Stimulated activated CD8-positive, alpha-beta memory T cell treated with anti-CD3 and anti-CD28 coated beads, Interleukin-15, amount 100 ng/mL, for 24 hours (primary cell): ENCODE data around the gene VPS37C.

Source experiments
- DNase-seq: peaks from one replicate; pipeline ENCODE4 v3.0.0-alpha.2; 2020; ENCODE audit warnings: low read depth

The VPS37C gene

GRCh38 chr11:61133145-61133544 is 28.1 kb downstream of the VPS37C start:
- no peak for DNase-seq

- no peak for DNase-seq
Measured at GRCh38 chr11:61132646-61133045, 28.6 kb downstream of the VPS37C start.

GRCh38 chr11:61131998-61132555 is 29.1 kb downstream of the VPS37C start:
- DNase-seq, result no peak

- DNase-seq, result no peak
Measured at GRCh38 chr11:61131586-61131985, 29.6 kb downstream of the VPS37C start.

- DNase-seq, result no peak
Measured at GRCh38 chr11:61131186-61131585, 30.0 kb downstream of the VPS37C start.

GRCh38 chr11:61129639-61130523 is 31.3 kb downstream of the VPS37C start:
- DNase-seq, result peak; percentile 79

- DNase-seq, result no peak
Measured at GRCh38 chr11:61128947-61129638, 32.1 kb downstream of the VPS37C start.

- DNase-seq, result no peak
Measured at GRCh38 chr11:61127991-61128390, 33.2 kb downstream of the VPS37C start.

GRCh38 chr11:61126256-61126655 is 35.0 kb downstream of the VPS37C start:
- DNase-seq, result no peak

GRCh38 chr11:61125310-61125684 is 35.9 kb downstream of the VPS37C start:
- no peak for DNase-seq

- DNase-seq, result no peak
Measured at GRCh38 chr11:61124574-61125309, 36.5 kb downstream of the VPS37C start.

- no peak for DNase-seq
Measured at GRCh38 chr11:61123775-61124571, 37.3 kb downstream of the VPS37C start.

- DNase-seq, result no peak
Measured at GRCh38 chr11:61122761-61123160, 38.5 kb downstream of the VPS37C start.

- no peak for DNase-seq
Measured at GRCh38 chr11:61121917-61122316, 39.3 kb downstream of the VPS37C start.

GRCh38 chr11:61121192-61121831 is 39.9 kb downstream of the VPS37C start:
- no peak for DNase-seq

- no peak for DNase-seq
Measured at GRCh38 chr11:61120706-61121191, 40.5 kb downstream of the VPS37C start.

GRCh38 chr11:61120099-61120705 is 41.0 kb downstream of the VPS37C start:
- DNase-seq, result no peak

- DNase-seq, result no peak
Measured at GRCh38 chr11:61119571-61119970, 41.7 kb downstream of the VPS37C start.

GRCh38 chr11:61119055-61119454 is 42.2 kb downstream of the VPS37C start:
- no peak for DNase-seq

GRCh38 chr11:61118406-61118805 is 42.8 kb downstream of the VPS37C start:
- DNase-seq, result no peak
